ENCODE measurements around the gene RALB.

RALB gene

GRCh38 chr2:120245520-120246332, 6.9 kb upstream of the RALB start:
- TF ChIP-seq CTCF (IDR thresholded peaks at IDR 0.05; ENCODE audit: control extremely low read depth, extremely low read depth, low read depth, missing control alignments) = no peak
- DNase-seq (ENCODE audit: extremely low spot score) = no peak
- POLR2A ChIA-PET = no interaction called here
- CTCF ChIA-PET = no interaction called here

- ChIA-PET POLR2A (no interaction called here), CTCF (interaction anchor here (0.6 to 2.0 kb wide), 4 partner anchors 11 to 297 kb away, joined by 3 to 6 read pairs (median 4); no protein-coding TSS in a partner anchor)
- DNase-seq (ENCODE audit: extremely low spot score) = no peak
- no peak for TF ChIP-seq CTCF (IDR thresholded peaks at IDR 0.05; ENCODE audit: control extremely low read depth, extremely low read depth, low read depth, missing control alignments)
These were observed 5.9 kb upstream of the RALB start for GRCh38 chr2:120246546-120247300.

- CTCF ChIA-PET = interaction anchor here (1.0 to 2.0 kb wide), 5 partner anchors 9 to 73 kb away, joined by 3 to 6 read pairs (median 4); no protein-coding TSS in a partner anchor
- POLR2A ChIA-PET = no interaction called here
- no peak for TF ChIP-seq CTCF (IDR thresholded peaks at IDR 0.05; ENCODE audit: control extremely low read depth, extremely low read depth, low read depth, missing control alignments)
- no peak for DNase-seq (ENCODE audit: extremely low spot score)
These were observed 4.8 kb upstream of the RALB start for GRCh38 chr2:120247851-120248250.

GRCh38 chr2:120250640-120251039, 2.0 kb upstream of the RALB start:
- TF ChIP-seq CTCF (IDR thresholded peaks at IDR 0.05; ENCODE audit: control extremely low read depth, extremely low read depth, low read depth, missing control alignments) = no peak
- ChIA-PET CTCF (interaction anchor here (1.2 to 7.0 kb wide), 3 partner anchors 11 to 62 kb away, joined by 3 to 43 read pairs (median 3); no protein-coding TSS in a partner anchor), POLR2A (no interaction called here)
- no peak for DNase-seq (ENCODE audit: extremely low spot score)

- CTCF ChIA-PET = interaction anchor here (1.2 to 7.0 kb wide), 5 partner anchors 11 to 62 kb away, joined by 3 to 43 read pairs (median 6); no protein-coding TSS in a partner anchor
- no peak for DNase-seq (ENCODE audit: extremely low spot score)
- TF ChIP-seq CTCF (IDR thresholded peaks at IDR 0.05; ENCODE audit: control extremely low read depth, extremely low read depth, low read depth, missing control alignments) = no peak
- POLR2A ChIA-PET = interaction anchor here (0.6 kb wide), 1 partner anchor 18 kb away, joined by 3 read pairs; no protein-coding TSS in a partner anchor
These were observed 1.6 kb upstream of the RALB start for GRCh38 chr2:120251078-120251477.

GRCh38 chr2:120251880-120252224, 800 bp upstream of the RALB start:
- CTCF ChIA-PET = interaction anchor here (0.7 to 7.0 kb wide), 14 partner anchors 10 to 61 kb away, joined by 3 to 43 read pairs (median 5); no protein-coding TSS in a partner anchor

More at GRCh38 chr2:120251880-120252224, 800 bp upstream of the RALB start:
- DNase-seq (ENCODE audit: extremely low spot score) = no peak
- TF ChIP-seq CTCF (IDR thresholded peaks at IDR 0.05; ENCODE audit: control extremely low read depth, extremely low read depth, low read depth, missing control alignments) = no peak
- POLR2A ChIA-PET = interaction anchor here (0.6 to 0.9 kb wide), 2 partner anchors 16 to 19 kb away, joined by 3 to 5 read pairs; no protein-coding TSS in a partner anchor

All from GM10248 (cell line).